AG09309 (cell line): Measurements from ENCODE around the gene CTDSP1.

Experiments used
- DNase-seq: peaks from one replicate; pipeline ENCODE4 v3.0.0-alpha.2; 2010; ENCODE audit warnings: low read depth
- H3K4me3 ChIP-seq: 2 replicates; pipeline ENCODE4 v1.5.1; 2011; ENCODE audit warnings: mild to moderate bottlenecking, low read depth, low read length, moderate library complexity; ENCODE audit not compliant: control insufficient read depth
- CTCF ChIP-seq: IDR thresholded peaks from 2 replicates; pipeline ENCODE4 v1.5.1; 2011; ENCODE audit warnings: mild to moderate bottlenecking, low read depth, low read length, inconsistent platforms; ENCODE audit not compliant: insufficient read depth, control insufficient read depth; ENCODE audit errors: missing control alignments

The CTDSP1 gene

GRCh38 chr2:218363736-218364135 is 35.9 kb upstream of the CTDSP1 start:
- DNase-seq, result no peak
- TF ChIP-seq CTCF, result no peak

GRCh38 chr2:218364196-218364595 is 35.5 kb upstream of the CTDSP1 start:
- TF ChIP-seq CTCF, result no peak
- DNase-seq, result no peak
- H3K4me3 ChIP-seq, result no peak overlapping the region

More at GRCh38 chr2:218363736-218364135, 35.9 kb upstream of the CTDSP1 start:
- H3K4me3 ChIP-seq, result no peak overlapping the region

GRCh38 chr2:218366621-218367414 is 32.9 kb upstream of the CTDSP1 start:
- DNase-seq, result no peak
- TF ChIP-seq CTCF, result no peak
- no peak overlapping the region for H3K4me3 ChIP-seq

- TF ChIP-seq CTCF, result no peak
- peak overlapping the region; percentile 23 for H3K4me3 ChIP-seq
- DNase-seq, result no peak
Observed at GRCh38 chr2:218367415-218368149, 32.1 kb upstream of the CTDSP1 start.

- DNase-seq, result no peak
- H3K4me3 ChIP-seq, result peak overlapping the region; percentile 23
- no peak for TF ChIP-seq CTCF
Observed at GRCh38 chr2:218368150-218368528, 31.5 kb upstream of the CTDSP1 start.

- TF ChIP-seq CTCF, result no peak
- H3K4me3 ChIP-seq, result no peak overlapping the region
- no peak for DNase-seq
Observed at GRCh38 chr2:218368621-218369153, 31.0 kb upstream of the CTDSP1 start.
